NCI-H524 treated with DMSO at 0.1 percent for 48 hours (cell line): ENCODE measurements around the gene ACSBG1.

Experiments used
- DNase-seq: peaks from one replicate; lab custom pipeline; 2025; lab: John Stamatoyannopoulos, UW

The ACSBG1 gene

GRCh38 chr15:78222745-78223395, 11.5 kb downstream of the ACSBG1 start:
- DNase-seq: peak; percentile 32

GRCh38 chr15:78220713-78221112, 13.7 kb downstream of the ACSBG1 start:
- DNase-seq: peak; percentile 41

DNA sequence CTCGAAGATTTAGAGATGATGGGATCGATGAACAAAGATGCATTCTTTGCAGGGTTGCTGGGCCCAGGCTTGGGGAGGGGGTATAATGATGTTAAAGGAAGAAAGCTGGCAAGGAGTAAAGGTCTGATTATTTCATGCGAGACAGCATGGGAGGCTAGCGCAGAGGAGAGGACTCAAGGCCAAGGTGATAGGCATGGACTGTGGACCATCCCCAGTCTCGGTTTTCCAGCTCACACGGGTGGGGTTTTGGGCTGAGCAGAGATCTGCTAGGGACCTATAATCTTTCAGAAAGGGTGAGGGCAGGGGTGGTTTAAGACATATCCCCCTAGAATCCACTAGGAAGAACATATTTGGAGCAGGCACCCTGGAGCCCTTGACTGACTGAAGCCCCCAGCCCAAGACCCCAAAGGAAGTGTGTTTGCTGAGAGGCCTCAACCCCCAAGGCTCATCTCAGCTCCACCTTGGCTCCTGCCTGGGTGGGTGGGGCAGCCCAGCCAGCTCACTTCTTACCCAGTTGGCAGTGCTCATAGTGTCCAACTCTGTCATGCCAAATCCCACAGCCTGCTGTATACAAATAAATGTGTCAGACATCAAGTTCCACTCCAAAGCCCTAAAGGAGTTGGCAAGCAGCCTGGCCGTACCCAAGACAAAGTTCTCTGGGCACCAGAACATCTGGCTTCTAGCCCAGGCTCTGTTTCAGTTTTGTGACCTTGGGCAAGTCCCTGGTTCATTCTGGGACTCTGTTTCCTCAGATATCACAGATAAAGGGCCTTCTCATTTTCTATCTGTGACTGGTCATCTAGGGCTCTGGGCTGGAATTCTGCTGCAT, 17.9 kb downstream of the ACSBG1 start:
- DNase-seq: no peak

- no peak for DNase-seq
Measured at GRCh38 chr15:78213956-78214355, 20.4 kb downstream of the ACSBG1 start.

DNA sequence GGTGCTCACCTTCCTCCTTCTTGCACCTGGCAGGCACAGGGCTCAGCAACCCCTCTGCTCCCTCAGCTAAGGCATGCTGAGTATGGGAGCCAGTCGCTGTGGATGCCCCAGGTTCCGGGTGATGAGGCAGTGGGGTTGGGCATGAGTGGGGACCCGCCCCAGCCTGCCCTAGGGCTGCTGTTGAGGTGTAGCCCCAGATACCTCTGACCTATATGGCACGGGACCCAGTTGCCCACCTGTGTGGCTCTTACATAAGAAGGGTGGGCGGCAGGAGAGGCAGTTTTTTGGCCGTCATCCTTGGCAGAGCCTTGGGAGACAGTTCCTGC, 21.0 kb downstream of the ACSBG1 start:
- DNase-seq: no peak

GRCh38 chr15:78212546-78213424, 21.6 kb downstream of the ACSBG1 start:
- DNase-seq: no peak

DNA sequence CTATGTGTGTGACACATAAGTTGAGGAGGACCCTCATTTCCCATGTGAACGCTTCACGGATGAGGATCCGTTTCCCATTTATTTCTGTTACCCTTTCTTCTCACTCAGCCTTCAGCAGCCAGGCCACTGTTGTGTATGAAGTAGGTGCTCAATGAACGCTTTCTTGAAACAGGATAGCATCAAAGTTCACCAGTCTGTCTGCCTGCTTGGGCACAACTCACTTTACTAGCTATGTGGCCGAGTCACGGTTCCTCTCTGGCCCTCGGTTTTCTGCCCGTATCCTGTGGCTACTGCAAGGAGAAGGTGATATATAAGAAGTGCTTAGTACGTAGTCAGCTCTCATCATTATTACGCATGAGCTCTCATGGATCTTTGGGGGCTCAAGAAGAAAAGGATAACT, 22.4 kb downstream of the ACSBG1 start:
- no peak for DNase-seq

DNA sequence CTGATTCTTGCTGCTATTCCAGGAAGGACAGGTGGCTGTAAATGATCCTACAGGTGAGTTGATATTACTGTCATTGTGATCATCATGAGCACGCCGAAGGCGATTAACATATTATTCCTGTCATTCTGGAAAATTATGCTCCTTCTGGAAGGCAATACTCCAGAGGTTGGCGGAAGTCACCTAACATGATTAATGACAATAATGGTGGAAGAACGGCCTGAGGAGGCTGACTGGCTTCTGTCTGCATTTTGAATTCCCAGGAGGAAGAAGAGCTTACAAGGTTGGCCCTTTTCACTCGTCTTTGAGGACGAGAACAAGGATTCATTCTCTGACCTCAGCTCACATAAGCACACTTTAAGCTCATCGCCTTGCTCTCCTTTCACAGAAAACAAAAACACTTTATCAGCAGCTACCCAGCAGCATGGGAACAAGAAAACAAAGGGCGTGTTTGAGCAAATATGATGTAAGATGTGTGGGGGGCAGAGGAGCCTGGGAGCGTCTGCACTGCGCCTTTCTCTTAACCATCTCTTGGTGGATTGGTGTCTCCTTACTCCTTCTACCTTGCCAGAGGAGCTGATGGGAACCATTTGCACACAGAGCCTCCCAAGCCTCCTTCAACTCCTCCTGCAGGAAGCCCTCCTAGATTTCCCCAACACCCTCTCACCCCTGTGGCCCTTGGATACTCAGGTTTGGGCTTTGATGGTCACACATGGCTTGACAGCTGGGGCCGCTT, 23.0 kb downstream of the ACSBG1 start:
- no peak for DNase-seq

DNA sequence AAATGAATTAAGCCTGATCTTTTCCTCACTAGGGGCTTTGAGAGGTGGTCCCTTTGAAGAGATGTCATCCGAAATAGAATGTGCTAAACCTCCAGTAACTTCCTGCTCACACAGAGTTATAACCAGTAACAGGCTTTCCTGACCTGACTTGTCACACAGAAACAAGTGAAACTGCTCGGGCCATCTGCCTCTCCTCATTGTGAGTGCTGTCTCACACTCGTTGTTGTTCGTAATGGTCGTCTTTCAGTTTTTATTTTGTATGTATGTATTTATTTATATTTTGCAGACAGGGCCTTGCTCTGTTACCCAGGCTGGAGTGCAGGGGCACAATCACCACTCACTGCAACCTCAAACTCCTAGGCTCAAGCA, 24.0 kb downstream of the ACSBG1 start:
- no peak for DNase-seq

DNA sequence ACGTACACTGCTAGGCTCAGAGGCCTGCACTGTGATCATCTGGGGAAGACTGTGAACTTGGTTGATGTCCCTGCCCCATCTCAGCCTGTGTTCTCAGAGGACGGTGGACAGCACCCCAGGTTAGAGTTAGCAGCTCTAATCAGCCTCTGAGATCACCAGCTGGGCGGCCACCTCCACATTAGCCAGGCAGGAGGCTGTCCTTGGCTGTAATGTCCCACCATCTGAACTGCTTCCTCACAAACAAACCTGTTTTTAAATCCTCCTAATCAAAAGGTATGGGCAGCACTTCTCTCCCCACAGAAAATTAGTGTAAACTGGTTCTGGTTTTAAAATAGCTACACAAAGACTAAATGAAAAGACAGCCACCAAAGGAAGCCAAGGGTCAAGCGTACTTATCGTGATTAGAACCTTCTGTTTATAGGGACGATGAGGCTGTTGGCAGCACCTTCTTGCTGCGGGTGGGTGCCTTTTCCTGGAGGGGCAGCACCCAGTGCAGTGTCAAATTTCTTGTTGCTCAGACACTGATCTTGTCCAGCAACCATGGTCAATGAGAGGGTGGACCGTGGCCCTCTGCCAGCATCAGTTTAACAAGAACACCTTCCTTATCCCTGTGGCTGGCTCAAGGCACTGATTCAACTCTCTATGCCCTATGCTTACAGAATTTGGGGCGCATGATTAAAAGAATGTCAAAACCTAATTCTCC, 24.6 kb downstream of the ACSBG1 start:
- no peak for DNase-seq

GRCh38 chr15:78208887-78209645, 25.3 kb downstream of the ACSBG1 start:
- no peak for DNase-seq

GRCh38 chr15:78208341-78208844, 26.0 kb downstream of the ACSBG1 start:
- DNase-seq: no peak

- no peak for DNase-seq
Measured at GRCh38 chr15:78207641-78208340, 26.6 kb downstream of the ACSBG1 start.

DNA sequence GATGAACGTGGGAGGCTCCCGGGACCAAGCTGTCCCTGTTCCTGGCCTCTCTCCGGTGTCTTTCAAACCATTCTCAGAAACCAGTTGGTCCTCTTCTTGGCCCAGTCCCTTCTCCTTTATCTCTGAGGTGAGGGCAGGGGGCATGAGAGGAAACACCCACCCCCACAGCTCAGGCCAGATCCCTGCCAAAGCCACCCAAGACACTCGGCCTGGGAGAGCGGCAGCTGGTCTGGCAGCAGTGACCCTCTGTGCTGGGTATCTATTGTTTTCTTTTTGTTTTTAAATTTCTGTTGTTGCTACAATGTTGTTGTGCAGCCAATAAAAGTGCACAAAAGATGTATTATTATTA, 27.3 kb downstream of the ACSBG1 start:
- no peak for DNase-seq

DNA sequence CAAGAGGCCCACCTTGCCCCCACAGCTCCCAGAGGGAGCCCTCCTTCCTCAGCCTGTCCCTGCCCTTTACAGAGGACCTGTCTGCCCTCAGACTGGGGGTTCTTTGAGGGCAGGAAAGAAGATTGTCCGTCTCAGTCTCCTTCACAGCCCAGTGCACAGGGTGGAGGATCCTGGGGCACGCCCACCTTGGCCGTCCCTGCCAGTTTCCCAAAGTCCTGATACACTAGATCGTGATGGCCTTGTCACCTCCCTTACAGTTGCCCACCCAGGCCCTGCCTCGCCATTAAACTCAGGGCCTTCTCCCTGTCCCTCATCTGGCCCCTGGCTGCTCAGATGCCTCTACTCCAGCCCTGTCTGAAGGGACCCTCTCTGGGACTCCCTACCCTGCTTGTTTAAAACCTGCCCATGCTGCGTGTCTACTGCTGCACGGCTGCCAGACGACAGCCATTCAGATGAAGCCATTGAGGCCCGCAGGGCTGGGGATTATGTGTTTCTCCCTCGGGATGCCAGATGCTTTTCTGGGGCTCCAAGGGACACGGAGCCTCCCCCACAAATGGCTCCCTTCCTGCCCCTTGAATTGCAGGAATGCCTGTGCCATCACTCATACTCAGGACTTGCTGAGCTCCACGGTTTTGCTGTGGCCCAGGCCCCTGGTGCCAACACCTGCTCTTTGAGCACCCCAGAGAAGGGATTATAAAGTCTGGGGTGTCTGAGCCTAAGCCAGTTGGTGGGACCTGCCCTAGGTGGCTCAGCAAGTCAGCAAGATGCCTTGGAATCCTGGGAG, 27.8 kb downstream of the ACSBG1 start:
- DNase-seq: no peak

- DNase-seq: no peak
Measured at GRCh38 chr15:78205856-78206255, 28.5 kb downstream of the ACSBG1 start.

DNA sequence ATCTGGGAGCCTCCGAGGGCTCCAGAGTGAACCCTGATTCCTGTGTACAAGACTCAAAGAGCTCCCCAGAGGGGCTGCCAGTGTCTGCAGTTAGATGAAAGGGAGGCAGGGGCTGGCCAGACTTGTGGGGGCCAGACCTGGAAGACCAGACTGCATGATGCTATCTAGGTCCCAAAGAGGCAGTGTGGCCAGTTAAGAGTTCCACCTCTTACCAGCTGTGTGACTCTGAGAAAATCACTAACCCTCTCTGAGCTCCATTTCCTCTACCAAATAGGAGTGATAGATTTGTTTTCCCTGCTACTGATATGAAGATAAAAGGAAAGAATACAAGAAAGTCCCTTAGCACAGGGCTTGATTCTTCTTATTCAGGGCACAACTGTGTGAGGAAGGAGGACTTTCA, 29.0 kb downstream of the ACSBG1 start:
- DNase-seq: no peak

DNA sequence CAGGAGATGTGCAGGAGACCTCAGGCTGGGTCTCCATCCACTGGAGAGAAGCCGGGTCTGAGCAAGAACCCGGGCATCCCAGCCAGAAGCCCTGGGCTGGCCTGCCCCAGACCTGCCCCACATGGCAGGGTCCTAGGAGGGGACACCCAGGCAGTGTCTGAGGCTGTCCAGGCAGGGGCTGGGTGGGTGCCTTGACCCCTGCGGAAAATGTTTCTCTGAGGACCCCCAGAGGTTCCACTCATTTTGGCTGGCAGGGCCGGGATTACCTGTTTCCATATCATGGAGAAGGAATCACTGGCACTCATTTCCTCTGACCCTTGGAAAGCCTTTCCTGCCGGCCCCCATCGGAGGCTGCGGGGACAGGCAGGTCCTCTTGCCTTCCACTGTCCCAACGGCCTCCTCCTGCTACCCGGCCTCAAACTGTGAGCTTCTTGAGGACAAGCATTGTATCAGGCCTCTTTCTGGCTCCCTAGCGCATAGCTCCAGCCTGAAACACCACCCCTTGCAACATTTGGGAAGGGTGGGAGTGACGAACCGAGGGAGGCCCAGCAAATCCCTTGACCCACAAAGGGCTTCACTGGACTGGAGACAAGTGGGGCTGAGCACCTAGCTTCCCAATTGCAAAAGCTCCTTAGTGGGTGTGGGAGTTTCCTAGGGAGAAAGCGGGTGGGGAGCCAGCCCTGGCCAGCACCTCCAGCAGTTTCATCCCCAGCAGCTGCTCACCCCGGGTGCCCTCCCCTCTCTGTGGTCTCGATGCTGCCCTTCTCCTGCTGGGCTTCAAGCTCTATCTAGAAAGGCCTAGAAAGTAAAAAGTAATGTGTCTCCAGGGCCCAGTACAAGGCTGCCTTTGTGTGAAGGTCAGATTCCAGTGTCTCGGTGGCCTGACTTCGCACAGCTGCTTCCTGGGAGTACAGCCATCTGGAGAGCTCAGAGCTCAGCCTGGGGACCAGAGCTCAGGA, 29.7 kb downstream of the ACSBG1 start:
- no peak for DNase-seq
